ENCODE measurements around the gene GATAD2A. TPM values are rescaled to one million over a fixed set of nuclear protein-coding genes. Genes with fewer than 3 reads are reported as not detected.

Gene GATAD2A
- total RNA-seq, 4 donors from 2014 or later, result 34.9 to 60.5 (median 42.5) TPM

DNA sequence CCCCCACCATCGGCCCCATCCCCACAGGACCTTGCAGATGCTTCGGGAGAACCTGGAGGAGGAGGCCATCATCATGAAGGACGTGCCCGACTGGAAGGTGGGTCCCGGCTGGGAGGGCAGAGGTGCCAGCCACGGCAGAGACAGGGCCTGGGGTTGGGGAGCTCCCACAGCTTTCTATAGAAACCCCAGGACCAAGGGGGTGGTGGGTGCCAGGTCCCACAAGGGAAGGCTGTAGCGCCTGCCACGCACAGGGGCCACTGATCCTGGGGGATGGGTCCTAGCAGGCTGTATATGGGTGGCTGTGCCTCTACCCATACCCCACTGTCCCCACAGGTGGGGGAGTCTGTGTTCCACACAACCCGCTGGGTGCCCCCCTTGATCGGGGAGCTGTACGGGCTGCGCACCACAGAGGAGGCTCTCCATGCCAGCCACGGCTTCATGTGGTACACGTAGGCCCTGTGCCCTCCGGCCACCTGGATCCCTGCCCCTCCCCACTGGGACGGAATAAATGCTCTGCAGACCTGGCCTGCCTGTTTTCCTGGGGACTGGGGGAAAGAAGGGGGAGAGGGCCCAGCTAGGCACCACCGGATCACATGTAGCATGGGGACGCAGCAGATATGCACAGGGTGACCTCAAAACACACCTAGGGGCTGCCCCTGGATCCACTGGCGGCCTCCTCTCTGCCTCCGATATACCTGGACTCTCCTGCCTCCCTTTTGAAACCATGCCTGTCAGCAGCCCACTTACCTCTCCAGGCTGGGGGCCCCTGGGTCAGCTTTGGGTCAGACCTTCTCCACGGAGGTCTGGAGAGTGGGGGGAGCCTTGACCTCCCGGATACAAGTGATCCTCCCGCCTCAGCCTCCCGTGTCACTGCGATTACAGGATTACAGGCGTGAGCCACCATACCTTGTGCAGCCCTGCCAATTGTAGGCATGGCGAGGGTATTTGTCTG, 122.5 kb downstream of the GATAD2A start:
- Histone ChIP-seq H3K9me3 (no peaks in the 10 kb centered on the region), H3K36me3 (peaks cover 15 to 55% (median 40%) of the 10 kb centered on the region in 4 donors), H3K27ac (replicated peaks in 1 of 4) (no peak overlapping the region), H3K4me3 (no peak overlapping the region), H3K27me3 (no peaks in the 10 kb centered on the region), H3K4me1 (peaks cover 19 to 56% (median 30%) of the 10 kb centered on the region in 4 donors)
- no peak for DNase-seq (ENCODE audit: extremely low spot score)
- TF ChIP-seq POLR2A (IDR thresholded peaks at IDR 0.05; ENCODE audit: low read depth) (no peak), POLR2AphosphoS5 (IDR thresholded peaks at IDR 0.05) (no peak), EP300 (IDR thresholded peaks at IDR 0.05) (no peak)
- TF ChIP-seq, protein P1, sequence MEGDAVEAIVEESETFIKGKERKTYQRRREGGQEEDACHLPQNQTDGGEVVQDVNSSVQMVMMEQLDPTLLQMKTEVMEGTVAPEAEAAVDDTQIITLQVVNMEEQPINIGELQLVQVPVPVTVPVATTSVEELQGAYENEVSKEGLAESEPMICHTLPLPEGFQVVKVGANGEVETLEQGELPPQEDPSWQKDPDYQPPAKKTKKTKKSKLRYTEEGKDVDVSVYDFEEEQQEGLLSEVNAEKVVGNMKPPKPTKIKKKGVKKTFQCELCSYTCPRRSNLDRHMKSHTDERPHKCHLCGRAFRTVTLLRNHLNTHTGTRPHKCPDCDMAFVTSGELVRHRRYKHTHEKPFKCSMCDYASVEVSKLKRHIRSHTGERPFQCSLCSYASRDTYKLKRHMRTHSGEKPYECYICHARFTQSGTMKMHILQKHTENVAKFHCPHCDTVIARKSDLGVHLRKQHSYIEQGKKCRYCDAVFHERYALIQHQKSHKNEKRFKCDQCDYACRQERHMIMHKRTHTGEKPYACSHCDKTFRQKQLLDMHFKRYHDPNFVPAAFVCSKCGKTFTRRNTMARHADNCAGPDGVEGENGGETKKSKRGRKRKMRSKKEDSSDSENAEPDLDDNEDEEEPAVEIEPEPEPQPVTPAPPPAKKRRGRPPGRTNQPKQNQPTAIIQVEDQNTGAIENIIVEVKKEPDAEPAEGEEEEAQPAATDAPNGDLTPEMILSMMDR (IDR thresholded peaks at IDR 0.05), result no peak
- 91% methylated on average over 14 of the region's 27 CpGs for WGBS
- intact Hi-C loops (cut with DNase I), result no loop called here

DNA sequence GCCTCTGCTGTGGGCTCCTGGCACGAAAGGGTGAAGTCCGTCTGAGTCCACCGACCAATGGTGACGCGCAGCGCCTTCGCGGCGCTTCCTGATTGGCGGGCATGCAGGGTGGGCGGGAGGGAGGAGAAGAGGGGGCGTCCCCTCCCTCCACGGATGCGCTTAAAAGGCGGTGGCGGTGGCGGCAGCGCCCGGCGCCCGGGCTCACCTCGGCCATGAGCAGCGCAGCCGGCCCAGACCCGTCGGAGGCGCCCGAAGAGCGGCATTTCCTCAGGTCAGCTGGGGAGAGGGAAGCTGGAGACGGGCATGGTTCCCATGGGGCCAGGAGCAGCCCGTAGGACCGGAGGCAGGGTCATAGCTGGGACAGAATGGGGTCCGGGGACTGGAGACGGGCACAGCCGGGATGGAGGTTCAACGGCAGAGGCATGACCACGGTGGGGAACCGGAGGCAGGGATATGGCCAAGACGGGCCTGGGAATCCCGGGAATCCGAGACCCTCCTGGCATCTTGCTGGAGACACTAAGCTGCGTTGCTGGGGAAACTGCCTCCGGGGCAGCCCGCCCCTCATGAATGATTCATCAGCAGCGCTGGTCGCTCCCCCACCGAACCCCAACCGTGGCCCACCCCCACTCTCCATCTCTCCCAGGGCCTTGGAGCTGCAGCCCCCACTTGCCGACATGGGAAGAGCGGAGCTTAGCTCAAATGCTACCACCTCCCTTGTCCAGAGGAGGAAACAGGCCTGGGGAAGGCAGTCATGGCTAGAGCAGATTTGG, 123.4 kb downstream of the GATAD2A start, which contains the start of gene YJEFN3:
TSS of gene YJEFN3 (plus strand) at position 191 of the 770 bp plus-strand sequence. CDS start at position 213, 22 bp downstream.
- H3K27ac ChIP-seq (replicated peaks in 1 of 4), result no peak within 1 kb of the TSS
- DNase-seq (ENCODE audit: extremely low spot score), result no peak
- no peaks in the 10 kb centered on the region for H3K9me3 ChIP-seq
- peak within 1 kb of the TSS; percentile 32 to 51 (median 38) for H3K4me3 ChIP-seq
- no peaks in the 10 kb centered on the region for H3K27me3 ChIP-seq
- intact Hi-C loops (cut with DNase I), result no loop called here
- H3K4me1 ChIP-seq, result peaks cover 19 to 56% (median 30%) of the 10 kb centered on the region in 4 donors
- peaks cover 15 to 46% (median 37%) of the 10 kb centered on the region in 4 donors for H3K36me3 ChIP-seq
- TF ChIP-seq POLR2A (IDR thresholded peaks at IDR 0.05; ENCODE audit: low read depth), result no peak
- TF ChIP-seq EP300 (IDR thresholded peaks at IDR 0.05), result no peak
- TF ChIP-seq, protein P1 (IDR thresholded peaks at IDR 0.05), result no peak
- peak; percentile 28 to 29 for TF ChIP-seq POLR2AphosphoS5 (IDR thresholded peaks at IDR 0.05)
- 33% methylated on average over 28 of the region's 50 CpGs for WGBS

DNA sequence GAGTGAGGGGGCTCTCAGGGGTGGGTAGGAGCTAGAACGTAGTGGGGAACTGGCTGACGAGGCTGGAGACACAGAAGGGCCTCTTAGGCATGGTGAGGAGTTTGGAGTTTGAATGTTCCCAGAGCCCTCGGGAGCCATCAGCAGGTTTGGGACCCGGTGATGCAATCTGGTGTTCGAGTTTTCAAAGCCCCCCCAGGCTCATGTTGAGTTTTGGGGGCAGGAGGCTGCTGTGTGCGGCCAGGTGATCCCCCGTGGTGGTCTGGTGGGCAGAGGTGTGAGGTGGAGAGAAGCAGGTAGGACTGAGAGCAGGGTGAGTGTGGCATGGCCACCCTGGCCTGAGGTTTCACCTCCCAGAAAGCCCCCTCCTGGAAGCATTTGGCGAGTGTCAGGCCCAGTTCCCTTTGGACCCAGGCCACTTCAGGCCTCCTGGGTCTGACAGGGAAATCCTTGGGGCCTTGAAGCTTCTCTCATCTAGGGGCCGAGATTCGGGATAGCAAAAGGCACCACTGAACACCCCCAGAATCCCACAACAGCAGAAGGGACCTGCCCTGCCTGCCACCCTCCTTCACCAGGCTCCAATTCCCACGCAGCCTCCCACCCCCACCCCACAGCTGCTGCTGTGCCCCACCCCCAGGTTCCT, 124.4 kb downstream of the GATAD2A start:
- intact Hi-C loops (cut with DNase I), result loop anchor here (5.0 kb wide), 1 partner anchor 427 kb away; no protein-coding TSS in a partner anchor
- WGBS, result 81% methylated on average over 8 of the region's 11 CpGs
- H3K27ac ChIP-seq (replicated peaks in 1 of 4), result no peak overlapping the region
- no peaks in the 10 kb centered on the region for H3K27me3 ChIP-seq
- no peak for DNase-seq (ENCODE audit: extremely low spot score)
- H3K36me3 ChIP-seq, result peaks cover 15 to 36% (median 33%) of the 10 kb centered on the region in 4 donors
- no peak overlapping the region for H3K4me3 ChIP-seq
- H3K9me3 ChIP-seq, result no peaks in the 10 kb centered on the region
- peaks cover 19 to 50% (median 30%) of the 10 kb centered on the region in 4 donors for H3K4me1 ChIP-seq
- TF ChIP-seq POLR2AphosphoS5 (IDR thresholded peaks at IDR 0.05), result no peak
- TF ChIP-seq EP300 (IDR thresholded peaks at IDR 0.05), result no peak
- TF ChIP-seq, protein P1 (IDR thresholded peaks at IDR 0.05), result no peak
- TF ChIP-seq POLR2A (IDR thresholded peaks at IDR 0.05; ENCODE audit: low read depth), result no peak

DNA sequence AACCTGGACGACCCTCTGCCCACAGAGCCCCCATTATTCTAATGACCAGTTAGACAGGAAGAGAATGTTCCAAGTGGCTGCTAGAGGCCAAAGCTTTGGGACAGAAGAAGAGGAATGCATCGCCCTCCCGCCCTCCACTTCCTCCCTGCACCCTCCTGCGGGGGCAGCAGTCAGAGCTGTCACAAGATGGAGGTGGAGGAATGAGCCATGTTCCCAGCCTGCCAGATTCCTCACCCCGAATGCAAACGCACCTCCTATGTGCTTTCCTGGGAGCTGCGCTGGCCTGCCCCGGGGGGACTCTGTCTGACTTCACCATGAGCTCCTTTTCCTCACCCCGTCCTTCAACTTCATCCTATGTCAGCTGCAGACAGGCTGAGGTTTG, 124.9 kb downstream of the GATAD2A start:
- intact Hi-C loops (cut with DNase I), result loop anchor here (5.0 kb wide), 1 partner anchor 427 kb away; no protein-coding TSS in a partner anchor
- no peaks in the 10 kb centered on the region for H3K27me3 ChIP-seq
- DNase-seq (ENCODE audit: extremely low spot score), result no peak
- H3K27ac ChIP-seq (replicated peaks in 1 of 4), result no peak overlapping the region
- TF ChIP-seq, protein P1 (IDR thresholded peaks at IDR 0.05), result no peak
- H3K4me1 ChIP-seq, result peaks cover 16 to 45% (median 28%) of the 10 kb centered on the region in 4 donors
- H3K9me3 ChIP-seq, result no peaks in the 10 kb centered on the region
- no peak overlapping the region for H3K4me3 ChIP-seq
- WGBS, result 67% methylated on average over 4 of the region's 9 CpGs
- H3K36me3 ChIP-seq, result peaks cover 15 to 38% (median 35%) of the 10 kb centered on the region in 4 donors

Measured in esophagus muscularis mucosa (tissue), 4 donors.